ENCODE data around the gene PCID2. TPM values are rescaled to one million over a fixed set of nuclear protein-coding genes. Genes with fewer than 3 reads are reported as not detected.

The PCID2 gene
- total and polyA plus RNA-seq, 12 donors, result 38.9 to 74.0 (median 47.3) TPM

DNA sequence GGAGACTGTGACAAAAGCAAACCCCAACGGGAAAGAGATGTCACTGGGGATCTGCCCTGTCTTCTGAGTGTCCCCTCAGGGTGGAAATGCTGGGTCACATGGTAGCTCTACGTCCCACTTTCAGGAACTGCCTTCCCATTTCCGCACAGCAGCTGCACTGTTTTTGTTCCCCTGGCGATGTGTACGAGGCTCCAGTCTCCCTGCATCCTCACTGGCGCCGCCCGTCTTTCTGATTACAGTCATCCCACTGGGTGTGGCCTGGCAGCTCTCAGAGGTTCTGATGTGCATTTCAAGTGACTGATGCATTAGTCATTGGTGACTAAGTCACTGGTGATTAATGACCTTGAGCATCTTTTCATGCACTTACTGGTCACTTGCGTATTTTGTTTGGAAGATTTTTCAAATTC is 21.2 kb downstream of the PCID2 start:
- peak overlapping the region in 8 of 10 donors; percentile 63 to 85 (median 69) for H3K27ac ChIP-seq
- intact Hi-C loops (cut with DNase I), result loop anchor here in 1 of 10 donors (2.0 kb wide), 1 partner anchor 20 kb away; no protein-coding TSS in a partner anchor
- no peaks in the 10 kb centered on the region for H3K9me3 ChIP-seq
- TF ChIP-seq CTCF (IDR thresholded peaks at IDR 0.05), result peak in 4 of 9 donors; percentile 8 to 35 (median 16)
- ATAC-seq, result peak; percentile 89 to 100 (median 97)
- peaks cover 0 to 30% (median 10%) of the 10 kb centered on the region in 9 donors for H3K4me1 ChIP-seq
- no peaks in the 10 kb centered on the region for H3K27me3 ChIP-seq
- H3K36me3 ChIP-seq, result peaks cover 0 to 83% (median 24%) of the 10 kb centered on the region in 9 donors
- H3K4me3 ChIP-seq, result peak overlapping the region in 3 of 10 donors; percentile 2 to 18 (median 16)
- WGBS, 2 donors, result 37 to 41% methylated on average over 9 of the region's 9 CpGs
- peak; percentile 82 to 89 for DNase-seq

DNA sequence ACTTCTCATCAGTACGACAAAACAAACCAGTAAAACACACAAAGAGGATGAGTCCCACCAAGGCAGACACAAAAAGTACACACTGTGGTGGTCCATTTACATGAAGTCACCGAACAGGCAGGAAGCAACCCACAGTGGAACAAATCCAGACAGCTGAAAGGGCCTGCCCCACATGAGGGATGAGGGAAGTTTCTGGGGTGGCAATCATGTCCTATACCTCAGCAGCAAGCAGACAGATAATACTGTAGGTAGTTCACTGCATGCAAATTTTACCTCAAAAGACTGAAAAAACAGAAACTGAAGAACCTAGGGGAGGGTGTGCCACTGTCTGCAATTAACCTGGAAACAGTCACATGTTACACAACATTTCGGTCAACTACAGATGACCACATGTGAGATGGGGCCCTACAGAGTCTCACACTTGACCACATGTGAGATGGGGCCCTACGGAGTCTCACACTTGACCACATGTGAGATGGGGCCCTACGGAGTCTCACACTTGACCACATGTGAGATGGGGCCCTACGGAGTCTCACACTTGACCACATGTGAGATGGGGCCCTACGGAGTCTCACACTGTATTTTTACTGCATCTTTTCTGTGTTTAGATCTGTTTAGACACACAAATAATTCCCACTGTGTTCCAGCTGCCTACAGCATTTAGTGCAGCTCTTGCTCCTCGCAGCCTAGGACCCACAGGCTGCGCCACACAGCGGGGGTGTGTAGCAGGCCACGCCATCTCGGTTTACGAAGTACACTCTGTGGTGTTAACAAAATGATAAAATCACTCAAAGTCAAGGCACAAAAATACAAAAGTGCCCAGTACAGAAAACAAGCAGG is 22.2 kb downstream of the PCID2 start:
- intact Hi-C loops (cut with DNase I), result loop anchor here in 1 of 10 donors (2.0 kb wide), 1 partner anchor 21 kb away; no protein-coding TSS in a partner anchor
- H3K4me1 ChIP-seq, result peaks cover 0 to 30% (median 10%) of the 10 kb centered on the region in 9 donors
- no peaks in the 10 kb centered on the region for H3K27me3 ChIP-seq
- peak overlapping the region in 8 of 10 donors; percentile 63 to 85 (median 69) for H3K27ac ChIP-seq
- H3K4me3 ChIP-seq, result peak overlapping the region in 1 of 10 donors; percentile 18
- WGBS, 2 donors, result 80 to 85% methylated on average over 13 of the region's 13 CpGs
- no peak for DNase-seq
- H3K36me3 ChIP-seq, result peaks cover 0 to 82% (median 24%) of the 10 kb centered on the region in 9 donors
- H3K9me3 ChIP-seq, result no peaks in the 10 kb centered on the region
- peak in 1 of 8 donors; percentile 25 for ATAC-seq
- TF ChIP-seq CTCF (IDR thresholded peaks at IDR 0.05), result no peak

GRCh38 chr13:113184568-113185440 is 23.7 kb downstream of the PCID2 start:
- intact Hi-C loops (cut with DNase I), result no loop called here
- Histone ChIP-seq H3K36me3 (peaks cover 0 to 82% (median 27%) of the 10 kb centered on the region in 9 donors), H3K27ac (peak overlapping the region in 1 of 10 donors; percentile 85), H3K4me1 (peaks cover 0 to 35% (median 13%) of the 10 kb centered on the region in 9 donors), H3K4me3 (no peak overlapping the region), H3K9me3 (no peaks in the 10 kb centered on the region), H3K27me3 (no peaks in the 10 kb centered on the region)
- no peak for TF ChIP-seq CTCF (IDR thresholded peaks at IDR 0.05)
- DNase-seq, result no peak
- 92 to 94% methylated on average over 22 of the region's 22 CpGs for WGBS, 2 donors
- ATAC-seq, result no peak

Data from heart right ventricle (tissue), 16 donors.